ENCODE results near the gene IQGAP2.

The IQGAP2 gene

DNA sequence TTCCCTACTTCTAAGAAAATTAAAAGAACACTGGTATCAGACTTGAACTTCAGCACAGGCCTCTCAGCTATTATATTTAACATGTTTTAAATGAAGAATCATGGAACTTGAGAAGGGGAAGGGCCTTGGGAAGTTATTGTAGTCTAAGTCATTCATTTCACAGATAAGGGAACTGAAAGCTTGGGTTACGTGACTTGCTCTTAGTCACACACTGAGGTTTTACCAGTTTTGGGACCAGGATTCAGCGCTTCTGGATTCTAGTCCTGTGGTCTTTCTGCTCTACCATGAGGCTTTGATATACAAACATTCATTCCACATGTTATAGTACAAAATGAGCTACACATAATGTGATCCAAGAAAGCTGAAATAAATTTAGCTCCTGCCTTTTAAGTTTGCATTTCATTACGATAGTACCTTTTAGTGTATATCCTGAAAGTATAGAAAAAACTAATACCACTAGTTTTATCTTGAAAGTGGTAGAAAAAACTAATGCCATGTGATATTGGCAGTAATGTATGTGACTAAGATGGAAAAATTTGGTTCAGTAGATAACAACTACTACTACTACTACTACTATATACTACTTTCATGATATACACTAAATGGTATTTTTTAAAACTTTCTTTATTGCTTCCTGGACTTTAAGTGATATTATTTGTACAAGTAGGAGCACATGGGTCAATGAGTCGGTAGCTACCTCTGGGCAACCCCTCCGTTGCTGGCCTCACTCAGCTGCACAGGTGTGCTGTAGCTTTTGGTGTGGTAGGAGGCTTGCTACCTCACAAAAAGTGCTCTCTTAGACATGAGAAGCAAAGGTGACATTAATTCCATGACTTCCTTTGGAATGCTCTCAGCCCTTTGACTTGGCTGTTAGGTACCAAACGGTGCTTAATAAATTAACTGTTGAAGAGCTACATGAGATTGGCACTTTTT, 179.4 kb downstream of the IQGAP2 start:
- no peak for ATAC-seq
- TF ChIP-seq, protein P1, sequence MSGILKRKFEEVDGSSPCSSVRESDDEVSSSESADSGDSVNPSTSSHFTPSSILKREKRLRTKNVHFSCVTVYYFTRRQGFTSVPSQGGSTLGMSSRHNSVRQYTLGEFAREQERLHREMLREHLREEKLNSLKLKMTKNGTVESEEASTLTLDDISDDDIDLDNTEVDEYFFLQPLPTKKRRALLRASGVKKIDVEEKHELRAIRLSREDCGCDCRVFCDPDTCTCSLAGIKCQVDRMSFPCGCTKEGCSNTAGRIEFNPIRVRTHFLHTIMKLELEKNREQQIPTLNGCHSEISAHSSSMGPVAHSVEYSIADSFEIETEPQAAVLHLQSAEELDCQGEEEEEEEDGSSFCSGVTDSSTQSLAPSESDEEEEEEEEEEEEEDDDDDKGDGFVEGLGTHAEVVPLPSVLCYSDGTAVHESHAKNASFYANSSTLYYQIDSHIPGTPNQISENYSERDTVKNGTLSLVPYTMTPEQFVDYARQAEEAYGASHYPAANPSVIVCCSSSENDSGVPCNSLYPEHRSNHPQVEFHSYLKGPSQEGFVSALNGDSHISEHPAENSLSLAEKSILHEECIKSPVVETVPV (CRISPR knock-in tag; IDR thresholded peaks at IDR 0.05) = no peak
- TF ChIP-seq ZFP30 (CRISPR knock-in tag; IDR thresholded peaks at IDR 0.05) (no peak), TCF4 (CRISPR knock-in tag; IDR thresholded peaks at IDR 0.05; ENCODE audit: borderline replicate concordance) (no peak), GLIS3 (CRISPR knock-in tag; IDR thresholded peaks at IDR 0.05) (no peak), RARB (CRISPR knock-in tag; IDR thresholded peaks at IDR 0.05) (no peak), BACH2 (CRISPR knock-in tag; IDR thresholded peaks at IDR 0.05; ENCODE audit: borderline replicate concordance) (no peak), SNAI2 (CRISPR knock-in tag; IDR thresholded peaks at IDR 0.05) (no peak), ZNF8 (CRISPR knock-in tag; IDR thresholded peaks at IDR 0.05) (no peak), ARNTL (CRISPR knock-in tag; IDR thresholded peaks at IDR 0.05; ENCODE audit: borderline replicate concordance, low read depth) (no peak), ZNF70 (CRISPR knock-in tag; IDR thresholded peaks at IDR 0.05) (no peak), PPARA (CRISPR knock-in tag; IDR thresholded peaks at IDR 0.05; ENCODE audit: borderline replicate concordance) (no peak), ISL1 (CRISPR knock-in tag; IDR thresholded peaks at IDR 0.05) (no peak), ZC3H10 (CRISPR knock-in tag; IDR thresholded peaks at IDR 0.05) (no peak), ZNF565 (CRISPR knock-in tag; conservative IDR thresholded peaks at IDR 0.05; ENCODE audit: low read depth) (no peak)
- TF ChIP-seq, protein P2, sequence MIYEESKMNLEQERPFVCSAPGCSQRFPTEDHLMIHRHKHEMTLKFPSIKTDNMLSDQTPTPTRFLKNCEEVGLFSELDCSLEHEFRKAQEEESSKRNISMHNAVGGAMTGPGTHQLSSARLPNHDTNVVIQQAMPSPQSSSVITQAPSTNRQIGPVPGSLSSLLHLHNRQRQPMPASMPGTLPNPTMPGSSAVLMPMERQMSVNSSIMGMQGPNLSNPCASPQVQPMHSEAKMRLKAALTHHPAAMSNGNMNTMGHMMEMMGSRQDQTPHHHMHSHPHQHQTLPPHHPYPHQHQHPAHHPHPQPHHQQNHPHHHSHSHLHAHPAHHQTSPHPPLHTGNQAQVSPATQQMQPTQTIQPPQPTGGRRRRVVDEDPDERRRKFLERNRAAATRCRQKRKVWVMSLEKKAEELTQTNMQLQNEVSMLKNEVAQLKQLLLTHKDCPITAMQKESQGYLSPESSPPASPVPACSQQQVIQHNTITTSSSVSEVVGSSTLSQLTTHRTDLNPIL (CRISPR knock-in tag; IDR thresholded peaks at IDR 0.05; ENCODE audit: low read depth) = no peak
- TF ChIP-seq, protein P3, sequence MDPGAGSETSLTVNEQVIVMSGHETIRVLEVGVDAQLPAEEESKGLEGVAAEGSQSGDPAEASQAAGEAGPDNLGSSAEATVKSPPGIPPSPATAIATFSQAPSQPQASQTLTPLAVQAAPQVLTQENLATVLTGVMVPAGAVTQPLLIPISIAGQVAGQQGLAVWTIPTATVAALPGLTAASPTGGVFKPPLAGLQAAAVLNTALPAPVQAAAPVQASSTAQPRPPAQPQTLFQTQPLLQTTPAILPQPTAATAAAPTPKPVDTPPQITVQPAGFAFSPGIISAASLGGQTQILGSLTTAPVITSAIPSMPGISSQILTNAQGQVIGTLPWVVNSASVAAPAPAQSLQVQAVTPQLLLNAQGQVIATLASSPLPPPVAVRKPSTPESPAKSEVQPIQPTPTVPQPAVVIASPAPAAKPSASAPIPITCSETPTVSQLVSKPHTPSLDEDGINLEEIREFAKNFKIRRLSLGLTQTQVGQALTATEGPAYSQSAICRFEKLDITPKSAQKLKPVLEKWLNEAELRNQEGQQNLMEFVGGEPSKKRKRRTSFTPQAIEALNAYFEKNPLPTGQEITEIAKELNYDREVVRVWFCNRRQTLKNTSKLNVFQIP (CRISPR knock-in tag; IDR thresholded peaks at IDR 0.05; ENCODE audit: borderline replicate concordance, low read depth) = no peak
- TF ChIP-seq, protein P4, sequence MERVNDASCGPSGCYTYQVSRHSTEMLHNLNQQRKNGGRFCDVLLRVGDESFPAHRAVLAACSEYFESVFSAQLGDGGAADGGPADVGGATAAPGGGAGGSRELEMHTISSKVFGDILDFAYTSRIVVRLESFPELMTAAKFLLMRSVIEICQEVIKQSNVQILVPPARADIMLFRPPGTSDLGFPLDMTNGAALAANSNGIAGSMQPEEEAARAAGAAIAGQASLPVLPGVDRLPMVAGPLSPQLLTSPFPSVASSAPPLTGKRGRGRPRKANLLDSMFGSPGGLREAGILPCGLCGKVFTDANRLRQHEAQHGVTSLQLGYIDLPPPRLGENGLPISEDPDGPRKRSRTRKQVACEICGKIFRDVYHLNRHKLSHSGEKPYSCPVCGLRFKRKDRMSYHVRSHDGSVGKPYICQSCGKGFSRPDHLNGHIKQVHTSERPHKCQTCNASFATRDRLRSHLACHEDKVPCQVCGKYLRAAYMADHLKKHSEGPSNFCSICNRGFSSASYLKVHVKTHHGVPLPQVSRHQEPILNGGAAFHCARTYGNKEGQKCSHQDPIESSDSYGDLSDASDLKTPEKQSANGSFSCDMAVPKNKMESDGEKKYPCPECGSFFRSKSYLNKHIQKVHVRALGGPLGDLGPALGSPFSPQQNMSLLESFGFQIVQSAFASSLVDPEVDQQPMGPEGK (CRISPR knock-in tag; IDR thresholded peaks at IDR 0.05; ENCODE audit: borderline replicate concordance) = no peak
- TF ChIP-seq, protein P5, sequence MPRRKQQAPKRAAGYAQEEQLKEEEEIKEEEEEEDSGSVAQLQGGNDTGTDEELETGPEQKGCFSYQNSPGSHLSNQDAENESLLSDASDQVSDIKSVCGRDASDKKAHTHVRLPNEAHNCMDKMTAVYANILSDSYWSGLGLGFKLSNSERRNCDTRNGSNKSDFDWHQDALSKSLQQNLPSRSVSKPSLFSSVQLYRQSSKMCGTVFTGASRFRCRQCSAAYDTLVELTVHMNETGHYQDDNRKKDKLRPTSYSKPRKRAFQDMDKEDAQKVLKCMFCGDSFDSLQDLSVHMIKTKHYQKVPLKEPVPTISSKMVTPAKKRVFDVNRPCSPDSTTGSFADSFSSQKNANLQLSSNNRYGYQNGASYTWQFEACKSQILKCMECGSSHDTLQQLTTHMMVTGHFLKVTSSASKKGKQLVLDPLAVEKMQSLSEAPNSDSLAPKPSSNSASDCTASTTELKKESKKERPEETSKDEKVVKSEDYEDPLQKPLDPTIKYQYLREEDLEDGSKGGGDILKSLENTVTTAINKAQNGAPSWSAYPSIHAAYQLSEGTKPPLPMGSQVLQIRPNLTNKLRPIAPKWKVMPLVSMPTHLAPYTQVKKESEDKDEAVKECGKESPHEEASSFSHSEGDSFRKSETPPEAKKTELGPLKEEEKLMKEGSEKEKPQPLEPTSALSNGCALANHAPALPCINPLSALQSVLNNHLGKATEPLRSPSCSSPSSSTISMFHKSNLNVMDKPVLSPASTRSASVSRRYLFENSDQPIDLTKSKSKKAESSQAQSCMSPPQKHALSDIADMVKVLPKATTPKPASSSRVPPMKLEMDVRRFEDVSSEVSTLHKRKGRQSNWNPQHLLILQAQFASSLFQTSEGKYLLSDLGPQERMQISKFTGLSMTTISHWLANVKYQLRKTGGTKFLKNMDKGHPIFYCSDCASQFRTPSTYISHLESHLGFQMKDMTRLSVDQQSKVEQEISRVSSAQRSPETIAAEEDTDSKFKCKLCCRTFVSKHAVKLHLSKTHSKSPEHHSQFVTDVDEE (CRISPR knock-in tag; IDR thresholded peaks at IDR 0.05) = no peak

DNA sequence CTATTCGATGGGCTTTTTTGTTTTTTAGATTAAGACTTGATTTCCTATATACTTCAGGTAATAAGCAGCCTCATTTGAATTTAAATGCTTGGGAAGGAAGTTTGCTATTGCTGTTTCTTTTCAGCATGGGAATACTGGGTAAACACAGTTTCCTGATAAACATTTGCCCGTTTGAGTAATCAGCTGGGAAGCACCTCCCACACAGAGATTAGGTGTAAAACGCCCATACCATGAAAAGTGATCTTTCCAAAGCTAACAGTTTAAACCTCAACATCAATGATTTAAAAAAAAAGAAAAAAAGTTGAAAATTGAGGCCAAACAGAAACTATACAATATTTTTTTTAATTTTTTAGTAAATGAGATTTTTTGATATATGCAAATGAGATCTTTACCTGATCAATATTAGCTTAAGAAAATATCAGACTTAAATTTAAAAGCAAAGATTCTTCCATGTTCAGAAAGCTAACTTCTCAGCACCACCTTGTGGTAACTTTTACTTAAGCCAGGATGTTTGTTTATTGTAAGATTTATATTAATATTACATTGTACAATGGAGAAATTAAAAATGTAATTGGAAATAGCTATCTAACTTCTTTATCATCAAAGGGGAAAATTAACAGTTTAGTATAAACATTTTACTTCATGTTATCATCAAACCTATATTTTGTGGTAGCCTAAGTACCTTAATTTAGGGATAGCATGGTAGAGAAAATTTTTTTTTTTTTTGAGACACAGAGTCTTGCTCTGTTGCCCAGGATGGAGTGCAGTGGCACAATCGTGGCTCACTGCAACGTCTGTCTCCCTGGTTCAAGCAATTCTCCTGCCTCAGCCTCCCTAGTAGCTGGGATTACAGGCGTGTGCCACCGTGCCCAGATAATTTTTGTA, 180.3 kb downstream of the IQGAP2 start:
- TF ChIP-seq ZNF8 (CRISPR knock-in tag; IDR thresholded peaks at IDR 0.05) (no peak), CSDC2 (CRISPR knock-in tag; IDR thresholded peaks at IDR 0.05) (no peak), ARNTL (CRISPR knock-in tag; IDR thresholded peaks at IDR 0.05; ENCODE audit: borderline replicate concordance, low read depth) (no peak), OSR1 (CRISPR knock-in tag; IDR thresholded peaks at IDR 0.05) (no peak), ZFP30 (CRISPR knock-in tag; IDR thresholded peaks at IDR 0.05) (no peak), ZC3H10 (CRISPR knock-in tag; IDR thresholded peaks at IDR 0.05) (no peak), GLIS3 (CRISPR knock-in tag; IDR thresholded peaks at IDR 0.05) (no peak), ZNF70 (CRISPR knock-in tag; IDR thresholded peaks at IDR 0.05) (no peak)
- TF ChIP-seq, protein P3 (CRISPR knock-in tag; IDR thresholded peaks at IDR 0.05; ENCODE audit: borderline replicate concordance, low read depth) = no peak
- TF ChIP-seq, protein P2 (CRISPR knock-in tag; IDR thresholded peaks at IDR 0.05; ENCODE audit: low read depth) = no peak
- peak; percentile 58; the same call in 2 of the 3 replicates for ATAC-seq

Data from SK-N-SH treated with all-trans-retinoic acid at 6 μM for 48 hours (cell line).